PFSK-1 (cell line): ENCODE measurements around the gene FAM222A.

ENCODE experiments used
- FOXP2 ChIP-seq: optimal IDR thresholded peaks from 2 replicates; pipeline ENCODE3; 2011; ENCODE audit warnings: borderline replicate concordance, control low read depth, inconsistent platforms; ENCODE audit not compliant: insufficient read depth; ENCODE audit errors: extremely low read length, extremely low read depth
- POLR2AphosphoS5 ChIP-seq: IDR thresholded peaks from 2 replicates; pipeline ENCODE4 v1.6.1; 2012; ENCODE audit warnings: low read depth, mild to moderate bottlenecking, control low read depth, low read length, moderate library complexity
- SIN3A ChIP-seq: IDR thresholded peaks from 2 replicates; pipeline ENCODE4 v1.6.1; 2012; ENCODE audit warnings: mild to moderate bottlenecking, low read length, moderate library complexity, borderline replicate concordance; ENCODE audit not compliant: insufficient read depth
- TAF1 ChIP-seq: IDR thresholded peaks from 2 replicates; pipeline ENCODE4 v1.6.1; 2012; ENCODE audit warnings: low read length, control low read depth, borderline replicate concordance; ENCODE audit not compliant: insufficient read depth
- TF ChIP-seq, protein P1 (sequence below), 2 experiments: IDR thresholded peaks; 2 replicates each; pipeline versions ENCODE4 v1.6.1 to v1.8.0; 2011 to 2012; ENCODE audit warnings: low read depth in 2 of 2, low read length in 2 of 2, control low read depth in 1 of 2, inconsistent platforms in 1 of 2, mild to moderate bottlenecking in 1 of 2, moderate library complexity in 1 of 2; ENCODE audit not compliant: insufficient read depth in 1 of 2

Gene FAM222A

DNA sequence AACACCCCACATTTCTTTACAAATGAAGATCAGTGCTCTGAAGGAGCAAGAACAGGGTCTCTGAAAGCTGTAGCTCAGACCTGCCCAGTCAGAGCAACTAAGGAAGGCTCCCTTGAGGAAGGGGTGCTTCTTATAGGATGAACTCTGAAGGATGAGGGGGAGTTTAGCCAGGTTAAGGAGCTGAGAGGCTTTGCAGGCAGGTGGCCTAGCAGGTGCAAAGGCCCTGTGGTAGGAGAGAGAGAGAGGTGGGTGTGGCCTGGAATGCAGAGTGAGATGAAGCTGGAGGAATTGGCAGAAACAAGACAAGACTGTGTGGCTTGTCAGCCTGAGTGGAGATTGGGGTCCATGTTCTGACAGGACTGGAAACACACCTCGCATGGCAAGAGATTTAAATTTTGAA, 20.5 kb upstream of the FAM222A start:
- no peak for TF ChIP-seq FOXP2
- TF ChIP-seq, protein P1, sequence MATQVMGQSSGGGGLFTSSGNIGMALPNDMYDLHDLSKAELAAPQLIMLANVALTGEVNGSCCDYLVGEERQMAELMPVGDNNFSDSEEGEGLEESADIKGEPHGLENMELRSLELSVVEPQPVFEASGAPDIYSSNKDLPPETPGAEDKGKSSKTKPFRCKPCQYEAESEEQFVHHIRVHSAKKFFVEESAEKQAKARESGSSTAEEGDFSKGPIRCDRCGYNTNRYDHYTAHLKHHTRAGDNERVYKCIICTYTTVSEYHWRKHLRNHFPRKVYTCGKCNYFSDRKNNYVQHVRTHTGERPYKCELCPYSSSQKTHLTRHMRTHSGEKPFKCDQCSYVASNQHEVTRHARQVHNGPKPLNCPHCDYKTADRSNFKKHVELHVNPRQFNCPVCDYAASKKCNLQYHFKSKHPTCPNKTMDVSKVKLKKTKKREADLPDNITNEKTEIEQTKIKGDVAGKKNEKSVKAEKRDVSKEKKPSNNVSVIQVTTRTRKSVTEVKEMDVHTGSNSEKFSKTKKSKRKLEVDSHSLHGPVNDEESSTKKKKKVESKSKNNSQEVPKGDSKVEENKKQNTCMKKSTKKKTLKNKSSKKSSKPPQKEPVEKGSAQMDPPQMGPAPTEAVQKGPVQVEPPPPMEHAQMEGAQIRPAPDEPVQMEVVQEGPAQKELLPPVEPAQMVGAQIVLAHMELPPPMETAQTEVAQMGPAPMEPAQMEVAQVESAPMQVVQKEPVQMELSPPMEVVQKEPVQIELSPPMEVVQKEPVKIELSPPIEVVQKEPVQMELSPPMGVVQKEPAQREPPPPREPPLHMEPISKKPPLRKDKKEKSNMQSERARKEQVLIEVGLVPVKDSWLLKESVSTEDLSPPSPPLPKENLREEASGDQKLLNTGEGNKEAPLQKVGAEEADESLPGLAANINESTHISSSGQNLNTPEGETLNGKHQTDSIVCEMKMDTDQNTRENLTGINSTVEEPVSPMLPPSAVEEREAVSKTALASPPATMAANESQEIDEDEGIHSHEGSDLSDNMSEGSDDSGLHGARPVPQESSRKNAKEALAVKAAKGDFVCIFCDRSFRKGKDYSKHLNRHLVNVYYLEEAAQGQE (IDR thresholded peaks at IDR 0.05; ENCODE audit: insufficient read depth in 1 of 2, low read depth in 2 of 2, low read length in 2 of 2) = no peak
- no peak for TF ChIP-seq POLR2AphosphoS5
- no peak for TF ChIP-seq TAF1
- TF ChIP-seq SIN3A = no peak

DNA sequence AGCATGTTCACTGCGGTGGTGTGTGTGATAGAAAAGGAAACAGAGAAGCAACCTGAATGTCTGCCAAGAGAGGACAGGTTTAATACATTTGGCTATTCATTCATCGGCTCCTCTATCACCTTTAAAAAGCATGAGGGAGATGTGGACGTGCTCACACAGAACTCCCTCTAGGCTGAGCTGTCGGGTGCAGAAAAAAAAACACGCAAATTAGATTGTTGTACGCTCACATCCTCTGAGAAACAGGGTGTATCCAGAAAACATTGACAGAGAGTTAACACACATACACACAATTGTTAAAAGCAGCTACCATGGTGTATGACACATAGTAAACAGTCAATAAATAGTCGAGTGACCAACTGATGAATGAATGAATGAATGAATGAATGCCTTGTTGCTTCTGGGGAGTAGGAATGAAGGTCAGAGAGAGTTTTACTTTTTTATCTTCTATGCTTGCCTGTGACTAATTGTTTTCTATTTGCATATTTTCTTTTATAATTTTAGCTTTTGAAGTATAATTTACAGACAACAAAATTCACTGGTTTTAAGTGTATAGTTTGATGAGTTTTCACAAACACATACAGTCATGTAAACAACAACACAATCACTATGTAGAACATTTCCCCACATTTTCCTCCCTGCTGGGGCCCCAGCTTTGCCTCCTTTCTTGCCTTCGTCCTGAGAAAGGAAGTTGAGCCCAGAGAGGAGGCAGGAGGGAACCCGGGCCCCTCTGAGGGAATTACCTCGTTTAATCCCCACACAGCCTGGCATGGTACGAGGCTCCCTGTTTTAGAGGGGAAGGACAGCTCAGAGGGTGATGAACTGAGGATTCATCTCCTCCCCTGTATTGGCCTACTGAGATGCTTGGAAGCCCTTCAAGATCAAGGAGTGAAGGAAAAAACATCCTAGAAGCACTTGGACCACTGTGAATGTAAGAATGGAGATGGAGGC, 19.7 kb upstream of the FAM222A start:
- TF ChIP-seq FOXP2 (no peak), POLR2AphosphoS5 (no peak), SIN3A (no peak)

- TF ChIP-seq TAF1 (no peak), SIN3A (no peak), FOXP2 (no peak), POLR2AphosphoS5 (no peak)
- TF ChIP-seq, protein P1 (IDR thresholded peaks at IDR 0.05; ENCODE audit: insufficient read depth in 1 of 2, low read depth in 2 of 2, low read length in 2 of 2) = no peak
These were observed 18.2 kb upstream of the FAM222A start for GRCh38 chr12:109695416-109695815.

DNA sequence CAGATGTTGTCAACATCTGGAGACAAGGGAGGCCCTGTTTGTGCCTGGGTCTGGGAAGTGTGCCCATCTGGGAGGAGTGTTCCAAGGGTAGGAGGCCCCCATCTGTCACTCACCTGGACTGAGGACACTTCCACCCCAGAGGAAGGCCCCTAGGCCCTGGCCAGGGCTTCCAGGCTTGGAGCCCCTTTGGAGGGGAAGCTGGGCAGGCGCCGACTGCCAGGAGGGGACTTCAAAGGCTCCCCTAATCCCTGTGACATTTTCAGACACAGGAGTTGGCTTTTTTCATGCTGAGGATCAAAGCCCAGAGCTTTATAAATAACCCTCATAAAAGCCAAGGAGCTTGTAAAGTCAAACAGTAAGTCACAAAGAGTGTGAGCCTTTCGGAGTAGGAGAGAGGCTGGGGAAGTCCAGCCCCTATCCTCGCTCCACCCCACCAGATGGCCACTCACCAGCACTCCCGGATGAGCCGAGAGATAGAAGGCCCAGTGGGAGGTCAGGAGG, 17.6 kb upstream of the FAM222A start:
- TF ChIP-seq, protein P1 (IDR thresholded peaks at IDR 0.05; ENCODE audit: insufficient read depth in 1 of 2, low read depth in 2 of 2, low read length in 2 of 2) = no peak
- no peak for TF ChIP-seq POLR2AphosphoS5
- TF ChIP-seq FOXP2 = no peak
- no peak for TF ChIP-seq TAF1
- no peak for TF ChIP-seq SIN3A

DNA sequence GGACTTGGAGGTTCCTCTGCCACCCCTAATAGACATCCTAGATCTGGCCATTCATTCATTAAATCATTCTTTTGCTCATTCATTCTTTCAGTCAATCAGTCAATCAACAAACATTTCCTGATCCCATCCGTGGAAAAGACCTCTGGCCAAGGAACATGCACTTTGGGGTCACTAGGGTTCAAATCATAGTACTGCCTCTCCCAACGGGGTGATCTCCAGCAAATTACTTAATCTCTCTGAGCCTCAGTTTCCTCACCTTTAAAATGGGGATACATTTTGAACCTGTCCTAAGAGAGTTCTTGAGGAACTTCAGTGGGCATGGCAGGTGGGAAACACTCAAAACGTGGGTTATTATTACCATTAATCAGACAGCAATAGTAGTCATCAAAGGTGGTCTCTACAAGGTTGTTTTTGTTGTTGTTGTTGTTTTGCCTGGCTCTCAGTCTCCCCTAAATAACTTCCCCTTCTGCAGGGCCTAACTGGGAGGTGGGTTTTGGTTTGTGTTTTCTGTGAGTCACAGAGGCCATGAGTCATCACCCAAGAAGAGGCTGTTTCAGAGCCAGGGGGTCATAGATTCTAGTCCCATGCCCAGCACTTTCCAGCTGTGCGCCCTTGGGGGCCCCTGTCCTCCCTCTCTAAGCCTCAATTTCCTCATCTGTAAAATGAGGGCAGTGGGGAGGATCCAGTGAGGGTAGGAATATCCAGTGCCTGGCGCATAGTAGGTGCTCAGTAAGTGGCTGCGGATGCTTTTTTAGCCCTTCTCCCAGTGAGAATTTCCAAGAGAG, 16.9 kb upstream of the FAM222A start:
- TF ChIP-seq TAF1 (no peak), FOXP2 (no peak), POLR2AphosphoS5 (no peak), SIN3A (no peak)
- TF ChIP-seq, protein P1 (IDR thresholded peaks at IDR 0.05; ENCODE audit: insufficient read depth in 1 of 2, low read depth in 2 of 2, low read length in 2 of 2) = no peak
